NCI-H146 treated with DMSO at 0.1 percent for 48 hours (cell line): ENCODE measurements around the gene TRDN.

Source experiments
- DNase-seq: peaks from one replicate; lab custom pipeline; 2025; ENCODE audit not compliant: unreplicated experiment; lab: John Stamatoyannopoulos, UW

TRDN gene

DNA sequence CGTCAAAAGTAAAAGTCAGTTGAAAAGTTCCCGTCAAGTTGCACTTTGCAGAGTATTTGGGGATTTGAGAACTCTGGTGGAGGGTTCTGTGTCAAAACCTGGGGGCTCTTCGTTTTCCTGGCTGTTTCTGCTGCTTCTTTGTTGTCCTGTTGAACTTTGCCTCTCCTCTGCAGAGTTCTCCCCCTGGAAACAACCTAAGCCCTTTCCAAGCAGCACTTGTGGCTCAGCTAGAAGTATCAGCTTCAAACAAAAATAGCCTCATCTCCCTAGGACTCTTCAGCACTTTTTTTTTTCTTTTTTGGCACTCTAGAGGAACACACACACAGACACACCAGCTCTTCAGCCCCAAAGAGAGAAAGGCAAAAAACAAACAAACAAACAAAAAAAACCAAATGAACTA is at the start of gene TRDN:
Gene TRDN (minus strand): TSS at position 169 of the 400 bp plus-strand sequence. CDS start 175 bp downstream, outside the sequence.
- DNase-seq: no peak

DNA sequence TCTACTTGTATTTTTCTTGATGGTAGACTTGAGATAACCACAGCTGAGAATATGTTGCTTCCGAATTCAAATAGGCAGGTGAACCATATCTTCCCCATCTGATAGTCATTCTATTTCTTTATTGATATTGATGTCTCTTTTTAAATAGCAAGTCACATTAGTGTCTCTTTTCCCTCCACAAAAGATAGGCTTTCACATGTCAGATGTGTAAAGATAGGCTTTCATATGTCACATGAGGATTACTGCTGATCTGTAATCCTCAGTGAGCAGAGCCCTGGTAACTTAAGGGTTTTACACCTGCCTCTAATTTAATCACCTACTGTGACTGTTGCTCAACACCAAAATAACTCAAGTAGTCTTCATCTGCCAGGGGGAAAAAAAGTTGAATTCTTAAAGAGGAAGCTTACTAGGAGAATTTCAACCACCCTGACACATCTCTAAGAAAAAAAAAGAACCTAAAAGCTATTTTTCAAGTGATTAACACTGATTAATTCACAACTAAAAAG is 45.3 kb upstream of the TRDN start:
- DNase-seq: no peak

GRCh38 chr6:123677897-123678296 is 41.1 kb upstream of the TRDN start:
- DNase-seq: no peak

GRCh38 chr6:123676793-123677192 is 40.0 kb upstream of the TRDN start:
- no peak for DNase-seq

GRCh38 chr6:123668965-123669591 is 32.3 kb upstream of the TRDN start:
- no peak for DNase-seq

- no peak for DNase-seq
Observed at GRCh38 chr6:123668063-123668462, 31.3 kb upstream of the TRDN start.

- DNase-seq: no peak
Observed at GRCh38 chr6:123663436-123663835, 26.7 kb upstream of the TRDN start.

DNA sequence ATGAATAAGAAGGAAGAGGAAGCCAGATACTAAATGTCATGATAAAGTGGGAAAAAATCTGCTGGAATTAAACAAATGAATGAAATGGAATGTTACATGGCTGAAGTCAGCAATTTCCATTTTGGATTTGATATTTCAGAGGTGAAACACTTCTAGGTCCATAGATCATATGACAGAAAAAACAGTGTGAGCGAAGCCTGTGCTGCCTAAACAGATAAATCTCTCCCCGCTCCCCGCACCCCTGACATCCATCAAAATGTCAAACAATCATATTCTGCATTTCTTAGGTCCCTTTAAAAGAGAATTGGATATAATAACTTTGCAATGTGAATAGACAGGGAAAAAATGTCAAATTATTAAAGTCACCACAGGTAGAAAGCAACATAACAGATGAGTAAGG is 26.0 kb upstream of the TRDN start:
- DNase-seq: no peak

- DNase-seq: no peak
Observed at GRCh38 chr6:123661105-123661891, 24.5 kb upstream of the TRDN start.

DNA sequence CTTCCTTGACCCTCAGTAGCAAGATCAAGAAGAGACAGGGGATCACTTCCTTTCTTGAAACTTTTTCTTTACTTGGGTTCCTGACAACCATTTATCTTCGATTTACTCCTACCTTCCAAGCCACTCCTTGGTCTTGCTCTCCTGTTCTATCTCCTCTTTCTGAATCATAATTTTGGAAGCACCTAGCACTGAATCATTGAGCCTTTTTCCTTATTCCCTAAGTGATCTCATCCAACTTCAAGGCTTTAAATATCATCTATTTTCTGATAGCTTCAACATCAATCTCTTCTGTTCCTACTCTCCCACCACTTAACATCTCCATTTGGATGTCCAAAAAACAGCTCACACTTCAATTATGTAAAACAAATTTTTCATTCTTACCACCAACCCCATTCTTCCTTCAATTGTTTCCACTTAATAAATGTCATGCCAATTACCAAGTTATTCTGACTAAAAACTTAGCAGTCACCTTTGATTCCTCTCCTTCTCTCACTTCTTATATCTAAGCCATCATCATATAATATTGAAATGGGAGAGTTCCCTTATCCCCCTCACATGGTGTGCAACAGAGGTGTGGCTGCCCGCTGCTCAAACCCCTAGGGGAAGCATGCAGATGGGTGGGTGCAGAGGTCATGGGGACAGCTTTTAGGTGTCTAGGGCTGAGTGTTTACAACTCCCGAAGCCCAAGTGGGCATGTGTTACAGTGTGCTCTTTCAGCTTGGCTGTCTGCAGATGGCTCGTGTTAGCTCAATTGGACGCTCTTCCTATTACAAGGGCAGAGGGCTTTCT is 23.4 kb upstream of the TRDN start:
- no peak for DNase-seq

- no peak for DNase-seq
Observed at GRCh38 chr6:123658848-123659247, 22.1 kb upstream of the TRDN start.

DNA sequence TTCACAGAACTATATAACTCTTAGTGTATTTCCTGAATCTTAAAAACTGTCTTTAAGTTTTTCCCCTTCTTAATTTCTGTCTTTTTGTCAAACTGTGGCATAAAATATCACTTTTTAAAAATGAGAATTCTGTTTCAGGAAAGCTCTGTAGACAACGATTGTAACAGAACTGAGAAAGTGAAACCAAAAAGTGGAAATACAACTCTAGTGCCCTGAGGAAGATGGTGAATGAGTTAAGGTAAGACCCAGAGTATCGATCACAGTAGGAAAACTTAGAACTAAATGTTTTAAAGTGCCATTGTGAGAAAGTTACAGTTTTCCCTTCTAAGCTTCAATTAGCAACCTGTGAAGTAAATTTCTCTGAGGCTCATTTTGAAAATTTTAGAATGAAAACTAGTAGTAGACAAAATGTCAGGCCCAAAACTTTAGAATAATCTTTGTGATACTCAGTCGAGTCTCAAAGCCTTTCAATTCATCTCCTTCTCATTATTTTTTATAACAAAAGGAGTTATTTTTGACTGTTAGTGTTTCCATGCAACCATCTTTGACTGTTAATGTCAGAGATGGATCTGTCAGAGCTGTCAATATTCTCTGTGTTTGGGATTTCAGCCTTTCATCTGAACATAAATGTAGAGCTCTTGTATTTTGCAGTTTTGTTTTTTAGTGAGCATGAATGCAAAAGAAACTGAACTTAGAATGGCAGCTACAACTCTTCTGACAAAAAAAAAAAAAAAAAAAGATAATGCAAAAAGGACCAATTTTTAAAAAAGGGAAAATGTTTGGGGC is 19.0 kb upstream of the TRDN start:
- DNase-seq: no peak

GRCh38 chr6:123648723-123649122 is 12.0 kb upstream of the TRDN start:
- no peak for DNase-seq

GRCh38 chr6:123648020-123648580 is 11.3 kb upstream of the TRDN start:
- DNase-seq: no peak

- DNase-seq: no peak
Observed at GRCh38 chr6:123641497-123641896, 4.7 kb upstream of the TRDN start.

DNA sequence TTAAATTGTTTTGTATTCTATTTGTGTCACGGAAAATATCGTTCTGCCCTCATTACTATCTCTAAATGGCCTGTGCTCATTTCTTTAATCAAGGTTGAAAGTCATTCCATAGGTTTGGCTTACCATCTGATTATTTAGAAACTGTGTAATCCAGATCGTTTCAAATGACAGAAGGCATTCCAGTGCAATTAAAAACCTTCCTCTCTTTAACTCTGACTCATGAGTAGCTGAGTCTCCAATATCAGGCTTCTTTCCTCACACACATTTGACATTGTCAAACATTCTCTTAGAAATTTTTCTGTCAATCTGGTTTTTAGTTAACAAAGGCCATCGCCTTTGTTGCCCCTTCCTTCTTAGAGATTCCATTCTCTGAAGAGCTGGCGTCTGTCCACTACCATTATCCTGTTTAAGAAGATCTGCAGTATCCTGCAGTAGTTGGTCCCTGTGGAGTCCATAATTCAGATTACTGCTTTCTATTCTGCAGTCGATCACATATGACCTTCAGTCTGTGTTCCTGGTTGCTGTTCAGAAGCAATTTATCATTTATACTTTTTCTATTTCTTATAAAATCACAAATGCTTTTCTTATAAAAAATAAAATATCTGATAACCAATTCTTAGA is 3.9 kb upstream of the TRDN start:
- DNase-seq: no peak

GRCh38 chr6:123638865-123639264 is 2.1 kb upstream of the TRDN start:
- DNase-seq: no peak

GRCh38 chr6:123636282-123636681 is 468 bp downstream of the TRDN start:
- DNase-seq: no peak

- no peak for DNase-seq
Observed at GRCh38 chr6:123635567-123635966, 1.2 kb downstream of the TRDN start.

DNA sequence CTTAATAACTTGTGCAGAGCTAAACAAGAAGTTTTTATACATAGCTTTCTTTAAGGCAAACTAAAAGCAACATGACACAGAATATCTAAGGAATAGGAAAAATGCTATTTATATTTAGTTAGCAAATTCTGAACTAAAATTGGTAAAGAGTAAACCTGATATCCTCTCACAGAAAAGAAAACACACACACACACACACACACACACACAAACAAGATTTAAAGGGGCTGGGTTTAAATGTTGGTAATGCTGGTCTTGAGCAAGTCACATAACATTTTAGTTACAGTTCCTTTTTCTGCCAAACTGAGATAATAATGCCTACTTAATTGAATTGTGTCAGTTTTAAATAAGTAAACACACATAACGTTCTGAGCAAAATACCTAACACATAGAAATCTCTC is 1.6 kb downstream of the TRDN start:
- DNase-seq: no peak
